Glomerular endothelial cell (primary cell): ENCODE results near the gene RAB11FIP5. TPM values are rescaled to one million over a fixed set of nuclear protein-coding genes. Genes with fewer than 3 reads are reported as not detected.
"Not testable (repeated sequence)": the region's sequence is repeated elsewhere in the genome, so short reads cannot be mapped to it uniquely, and the experiment has no call there.

Experiments used
- DNase-seq: peaks from one replicate; pipeline ENCODE4 v3.0.0-alpha.2; 2011; ENCODE audit warnings: low read depth, low spot score; ENCODE audit errors: extremely low read depth
- total RNA-seq: library from RNA; depleted of rRNA; stranded (reverse); fragments of >200 nt; gene quantifications from 2 replicates; pipeline ENCODE4 v1.2.3, GENCODE V29; 2015

The RAB11FIP5 gene
- total RNA-seq, result 68.3 and 69.5 TPM in 2 replicates

DNA sequence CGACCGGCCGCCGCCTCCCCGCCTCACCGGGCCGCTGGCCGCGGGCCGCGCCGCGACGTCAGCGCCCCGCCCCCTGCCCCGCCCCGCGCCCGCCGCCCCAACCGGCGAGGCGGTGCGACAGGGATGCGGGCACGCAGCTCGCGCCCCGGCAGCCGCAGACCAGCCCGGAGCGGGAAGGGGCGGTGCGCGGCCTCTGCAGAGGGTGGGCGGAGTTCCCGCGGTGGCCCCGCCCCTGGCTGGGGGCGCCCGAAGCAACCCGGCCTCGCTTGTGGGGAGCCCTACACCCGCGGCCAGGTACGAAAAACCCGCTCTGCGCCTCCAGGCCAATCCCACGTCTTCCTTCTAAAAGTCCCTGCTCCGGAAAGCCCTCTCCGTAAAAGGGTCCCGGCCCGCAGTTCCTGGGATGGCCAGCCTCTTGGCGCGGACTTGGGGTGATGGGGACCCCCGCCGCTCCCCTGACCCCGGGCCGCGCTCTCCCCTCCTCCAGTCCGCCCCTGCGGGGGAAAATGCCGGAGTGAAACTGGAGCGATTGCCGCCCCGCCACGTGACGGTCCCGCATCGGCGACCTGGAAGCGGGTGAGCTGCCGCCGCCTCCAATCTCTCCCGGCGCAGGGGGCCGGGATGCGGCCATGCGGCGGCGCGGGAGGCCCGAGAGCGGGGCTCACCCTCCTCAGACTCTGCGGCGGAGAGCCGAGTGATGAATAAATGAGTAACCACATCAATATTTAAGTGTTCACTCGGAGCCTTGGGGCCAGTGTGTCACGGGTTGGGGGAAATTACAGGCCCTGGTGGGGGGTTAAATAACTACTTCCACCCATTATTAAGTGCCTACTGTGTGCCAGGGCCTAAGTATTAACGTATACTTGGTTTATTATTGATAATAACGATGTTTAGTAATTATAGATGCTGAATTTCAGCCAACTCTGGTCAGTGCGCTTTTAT, at the start of gene RAB11FIP5:
TSS of gene RAB11FIP5 (minus strand) at position 36 of the 942 bp plus-strand sequence. CDS start 171 bp downstream, outside the sequence.
- DNase-seq, result no peak

GRCh38 chr2:73156539-73157124, 43.9 kb upstream of the RAB11FIP5 start:
- DNase-seq, result no peak

DNA sequence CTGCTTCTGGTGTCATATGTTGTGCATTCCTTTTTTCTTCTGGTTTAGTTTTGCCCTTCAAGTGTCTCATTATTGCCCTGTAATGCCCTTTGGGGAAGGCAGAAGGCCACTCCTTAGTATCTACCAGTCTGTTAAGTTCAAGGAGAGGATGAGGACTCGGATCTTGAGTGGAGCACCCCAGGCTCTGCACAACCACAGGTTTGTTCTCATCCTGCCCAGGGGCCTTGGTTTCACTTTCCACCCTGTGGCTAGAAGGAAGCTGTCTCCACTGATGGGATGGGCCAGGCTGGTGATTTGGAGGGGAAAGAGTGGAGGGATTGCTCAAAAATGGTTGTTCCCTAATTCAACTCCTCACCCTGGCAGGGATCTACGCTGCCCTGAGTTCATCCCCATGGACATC, 30.2 kb upstream of the RAB11FIP5 start:
- DNase-seq, result no peak

DNA sequence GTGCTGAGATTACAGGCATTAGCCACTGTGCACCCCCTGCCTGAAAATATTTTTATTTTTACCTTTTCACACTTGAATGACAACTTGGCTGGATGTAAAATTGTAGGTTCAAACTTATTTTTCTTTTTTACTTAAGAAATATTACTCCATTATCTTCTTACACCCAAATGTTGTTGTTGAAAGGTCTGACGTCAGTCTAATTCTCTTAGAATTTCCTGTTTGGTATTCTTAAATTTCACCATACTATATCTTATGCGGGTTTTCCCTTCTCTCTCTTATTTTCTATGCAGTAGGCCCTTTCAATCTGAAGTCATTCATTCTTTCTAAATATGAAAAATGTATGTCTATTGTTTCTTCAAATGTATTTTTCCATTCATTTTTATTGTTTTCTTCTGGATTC, 29.1 kb upstream of the RAB11FIP5 start:
- no peak for DNase-seq

DNA sequence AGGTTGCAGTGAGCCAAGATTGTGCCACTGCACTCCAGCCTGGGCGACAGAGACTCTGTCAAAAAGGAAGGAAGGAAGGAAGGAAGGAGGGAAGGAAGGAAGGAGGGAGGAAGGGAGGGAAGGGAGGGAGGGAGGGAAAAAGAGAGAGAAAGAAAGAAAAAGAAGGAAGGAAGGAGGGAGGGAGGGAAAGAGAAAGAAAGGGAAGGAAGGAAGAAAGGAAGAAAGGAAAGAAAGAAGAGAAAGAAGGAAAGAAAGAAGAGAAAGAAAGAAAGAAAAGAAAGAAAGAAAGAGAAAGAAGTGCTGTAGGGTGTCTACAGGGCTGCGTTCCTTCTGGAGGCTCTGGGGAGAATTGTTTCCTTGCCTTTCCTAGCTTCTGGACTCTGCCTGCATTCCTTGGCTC, 22.5 kb upstream of the RAB11FIP5 start:
- DNase-seq, result no peak

DNA sequence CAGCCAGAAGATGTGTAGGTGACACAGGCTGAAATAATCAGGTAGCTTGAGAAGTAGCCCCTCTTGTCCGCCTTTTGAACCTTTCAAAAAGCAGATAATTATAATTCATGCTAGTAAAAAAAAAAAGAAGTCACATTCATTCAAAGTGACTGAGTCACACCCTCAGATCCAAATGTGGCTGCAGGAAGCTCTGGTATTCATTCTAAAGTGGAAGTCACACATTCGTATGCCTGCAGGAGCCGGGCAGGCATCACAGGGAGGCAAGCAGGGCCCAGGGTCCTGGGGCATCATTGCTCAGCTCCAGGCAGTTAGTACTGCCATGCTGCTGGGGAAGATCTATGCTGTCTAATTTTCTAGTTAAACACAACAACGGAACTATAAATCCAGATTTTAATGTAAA, 21.7 kb upstream of the RAB11FIP5 start:
- no peak for DNase-seq

GRCh38 chr2:73133566-73134197, 20.9 kb upstream of the RAB11FIP5 start:
- no peak for DNase-seq

GRCh38 chr2:73131807-73132206, 19.1 kb upstream of the RAB11FIP5 start:
- DNase-seq, result no peak

DNA sequence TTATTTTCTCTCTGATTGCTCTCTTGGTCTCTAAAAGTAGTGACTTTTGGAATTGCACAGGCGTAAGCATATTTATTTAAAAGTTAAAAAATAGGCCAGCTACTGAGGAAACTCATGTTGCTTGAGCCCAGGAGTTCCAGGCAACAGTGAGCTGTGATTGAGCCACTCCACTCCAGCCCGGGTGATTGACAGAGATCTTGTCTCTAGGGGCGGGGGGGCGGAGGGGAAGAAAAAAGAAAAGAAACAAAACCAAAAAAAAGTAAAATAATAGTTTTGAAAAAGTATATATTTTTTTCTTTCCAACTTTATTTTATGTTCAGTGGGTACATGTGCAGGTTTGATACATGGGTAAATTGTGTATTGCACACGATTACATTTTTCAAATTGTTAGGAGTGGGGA, 18.0 kb upstream of the RAB11FIP5 start:
- DNase-seq, result no peak

GRCh38 chr2:73128841-73129535, 16.2 kb upstream of the RAB11FIP5 start:
- DNase-seq, result no peak

GRCh38 chr2:73122536-73122935, 9.8 kb upstream of the RAB11FIP5 start:
- DNase-seq, result no peak

- DNase-seq, result not testable (repeated sequence)
These were observed 7.0 kb upstream of the RAB11FIP5 start for GRCh38 chr2:73119611-73120239.

DNA sequence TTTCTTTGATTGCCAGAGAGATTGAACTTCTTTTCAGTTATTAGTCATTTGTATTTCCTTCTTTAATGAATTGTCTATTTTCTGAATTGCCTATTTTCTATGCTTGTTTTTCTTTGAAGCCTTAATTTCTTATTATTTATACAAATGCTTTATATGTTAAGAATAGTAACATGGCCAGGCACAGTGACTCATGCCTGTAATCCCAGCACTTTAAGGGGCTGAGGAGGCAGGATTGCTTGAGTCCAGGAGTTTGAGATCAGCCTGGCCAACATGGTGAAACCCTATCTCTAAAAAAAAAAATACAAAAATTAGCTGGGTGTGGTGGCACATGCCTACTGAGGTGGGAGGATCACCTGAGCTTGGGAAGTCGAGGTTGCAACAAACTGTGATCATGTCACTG, 4.7 kb upstream of the RAB11FIP5 start:
- no peak for DNase-seq

DNA sequence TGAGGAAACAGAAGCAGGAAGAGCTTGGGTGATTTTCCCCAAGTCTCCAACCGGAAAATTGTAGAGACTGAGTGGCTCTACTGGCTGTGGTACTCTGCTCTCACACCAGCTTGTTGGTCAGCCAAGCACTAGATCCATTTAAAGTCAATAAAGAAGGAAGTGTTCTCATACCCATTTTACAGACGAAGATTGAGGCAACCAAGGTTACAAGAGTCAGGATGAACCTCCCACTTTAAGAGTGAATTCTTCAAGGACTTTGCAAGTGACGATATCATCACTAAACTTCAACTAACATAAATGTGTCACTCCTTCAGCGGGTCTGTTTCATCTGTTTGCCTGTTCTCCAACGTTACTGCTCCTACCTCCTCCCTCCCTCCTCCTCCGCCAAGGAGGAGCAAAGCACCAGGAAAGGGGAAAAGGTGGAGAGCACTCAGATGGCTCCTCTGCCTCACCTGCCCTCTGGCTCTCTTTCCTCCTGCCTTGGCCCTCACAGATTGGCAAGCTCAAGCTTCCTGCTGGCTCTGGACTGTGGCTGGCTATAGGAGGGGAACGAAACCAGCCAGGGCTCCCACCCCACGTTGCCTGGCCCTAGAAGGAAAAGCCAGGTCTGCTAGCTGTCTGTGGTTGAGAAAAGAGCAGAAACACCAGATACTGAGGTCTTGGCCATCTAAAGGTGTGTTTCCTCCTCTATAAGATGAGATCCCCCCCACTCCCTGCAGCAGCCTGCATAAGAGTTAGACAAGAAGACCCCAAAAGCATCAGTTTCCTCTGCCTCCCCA, 3.6 kb upstream of the RAB11FIP5 start:
- DNase-seq, result no peak

DNA sequence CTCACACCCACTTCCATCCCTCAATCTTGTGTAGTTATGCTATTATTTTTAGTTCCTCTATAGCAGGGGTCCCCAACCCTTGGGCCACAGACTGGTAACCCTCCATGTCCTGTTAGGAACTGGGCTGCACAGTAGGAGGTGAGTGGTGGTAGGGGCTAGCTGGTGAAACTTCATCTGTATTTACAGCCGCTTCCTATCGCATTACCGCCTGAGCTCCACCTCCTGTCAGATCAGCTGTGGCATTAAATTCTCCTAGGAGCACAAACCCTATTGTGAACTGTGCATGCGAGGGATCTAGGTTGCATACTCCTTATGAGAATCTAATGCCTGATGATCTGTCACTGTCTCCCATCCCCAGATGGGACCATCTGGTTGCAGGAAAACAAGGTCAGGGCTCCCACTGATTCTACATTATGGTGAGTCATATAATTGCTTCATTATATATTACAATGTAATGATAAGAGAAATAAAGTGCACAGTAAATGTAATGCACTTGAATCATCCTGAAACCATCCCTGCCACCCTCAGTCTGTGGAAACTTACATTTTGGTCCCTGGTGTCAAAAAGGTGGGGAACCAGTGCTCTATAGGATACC, 1.6 kb upstream of the RAB11FIP5 start:
- DNase-seq, result no peak

- DNase-seq, result no peak
These were observed 479 bp downstream of the RAB11FIP5 start for GRCh38 chr2:73112026-73112912.

GRCh38 chr2:73111073-73112025, 1.4 kb downstream of the RAB11FIP5 start:
- DNase-seq, result no peak
